Measurements from ENCODE around the gene SPTBN5.

- TF ChIP-seq CTCF (IDR thresholded peaks at IDR 0.05) (no peak), ZFX (IDR thresholded peaks at IDR 0.05; ENCODE audit: borderline replicate concordance) (no peak)
These were observed 77.1 kb downstream of the SPTBN5 start for GRCh38 chr15:41816788-41817187.
